Measurements from ENCODE around the gene SRL.

GRCh38 chr16:4233431-4233830 lies 8.4 kb downstream of the SRL start:
- TF ChIP-seq EZH2 (IDR thresholded peaks at IDR 0.05) (no peak), FOXP2 (optimal IDR thresholded peaks at IDR 0.05; ENCODE audit: control extremely low read depth, extremely low read length, insufficient read depth) (no peak), POLR2AphosphoS5 (IDR thresholded peaks at IDR 0.05; ENCODE audit: borderline replicate concordance, low read depth, low read length) (no peak)
